Left cardiac atrium (tissue), 4 donors: ENCODE data around the gene PTPRN2. TPM values are rescaled to one million over a fixed set of nuclear protein-coding genes. Genes with fewer than 3 reads are reported as not detected.
"Not testable (repeated sequence)": the region's sequence is repeated elsewhere in the genome, so short reads cannot be mapped to it uniquely, and the experiment has no call there.

ENCODE experiments used
- ATAC-seq, 2 donors: fragments of 200-7000 bp; cut with Tn5 transposase; one replicate each; pipeline ENCODE4 v1.9.1; 2020; ENCODE audit warnings: mild to moderate bottlenecking in 2 of 2, moderate library complexity in 2 of 2
- DNase-seq: peaks from one replicate; pipeline ENCODE4 v3.0.0-alpha.2; 2020
- intact Hi-C, 2 donors: fragments of 100-400 bp; cut with DNase I; formaldehyde crosslinking; loops; one replicate each; pipeline versions ENCODE4 v1.14.1 to v1.15.1; 2022 to 2023
- total RNA-seq, 2 donors: library from RNA; stranded (reverse); fragmentation: NEBNext Ultra II Directional; extraction: Animal tissue kit (Norgen Biotek cat#: 25700); gene quantifications; one replicate each; pipeline ENCODE4 v1.2.1, GENCODE V29; 2021
- donor health status: DM: no; HTN: yes; CAD: no.
- donor health status: DM: no; HTN: yes; CAD: no; lungs with severe emphysema.
- donor health status: DM: yes; HTN: yes; CAD: no.
- donor health status: Dilated cardiomyopathy.

PTPRN2 gene
- total RNA-seq, 2 donors from 2014 or later, result 1.9 to 2.3 TPM

DNA sequence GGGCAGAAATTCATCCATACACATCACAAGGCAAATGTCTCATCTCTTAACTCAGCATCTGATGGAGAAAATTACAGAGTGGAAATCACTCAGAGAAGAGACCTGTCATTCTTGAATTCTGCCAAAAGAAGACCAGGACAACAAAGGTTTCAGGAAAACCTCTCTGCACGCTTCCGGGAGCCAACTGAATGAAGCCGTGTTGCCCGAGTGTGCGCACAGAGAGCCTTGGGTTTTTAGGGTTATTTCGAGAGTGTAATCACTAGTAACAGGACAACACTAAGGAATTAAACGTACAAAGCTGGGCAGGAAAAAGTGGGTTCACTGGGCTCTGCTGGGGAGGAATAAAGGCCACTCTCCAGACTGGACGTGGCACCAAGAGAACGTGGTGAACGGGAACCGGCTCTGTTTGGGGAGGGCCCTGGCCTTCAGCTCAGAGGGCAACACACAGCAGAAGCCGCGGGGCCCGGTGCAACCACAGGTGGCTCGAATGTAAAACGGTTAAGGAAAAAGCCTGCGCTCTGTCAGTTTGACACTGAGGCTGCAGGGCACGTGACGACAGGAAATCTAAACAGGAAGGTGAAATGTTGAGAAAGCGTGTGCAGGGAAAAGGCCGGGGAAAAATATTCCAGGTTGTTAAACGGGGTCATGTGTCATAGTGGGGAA is 919.3 kb downstream of the PTPRN2 start:
- no peak for ATAC-seq
- intact Hi-C loops, result no loop called here
- DNase-seq, result no peak

DNA sequence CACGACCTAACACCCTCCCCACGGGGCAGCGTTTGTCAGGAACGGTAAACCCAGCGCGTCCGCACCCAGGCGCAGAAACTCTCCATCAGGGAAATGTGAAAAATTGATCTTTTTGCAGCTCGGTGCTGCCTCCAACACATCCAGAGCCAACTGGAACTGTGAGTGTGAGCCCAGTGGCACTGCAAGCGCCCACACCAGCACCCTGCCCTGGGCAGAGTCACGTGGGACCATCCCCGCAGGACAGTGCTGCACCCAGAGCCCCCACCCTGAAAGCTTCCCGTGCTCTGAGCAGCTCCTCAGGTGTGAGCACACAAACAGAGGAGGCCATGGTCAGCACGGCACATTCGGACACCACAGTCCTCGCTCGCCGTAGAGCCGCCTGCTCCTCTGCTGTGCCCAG is 919.9 kb downstream of the PTPRN2 start:
- ATAC-seq, result no peak
- intact Hi-C loops, result no loop called here

DNA sequence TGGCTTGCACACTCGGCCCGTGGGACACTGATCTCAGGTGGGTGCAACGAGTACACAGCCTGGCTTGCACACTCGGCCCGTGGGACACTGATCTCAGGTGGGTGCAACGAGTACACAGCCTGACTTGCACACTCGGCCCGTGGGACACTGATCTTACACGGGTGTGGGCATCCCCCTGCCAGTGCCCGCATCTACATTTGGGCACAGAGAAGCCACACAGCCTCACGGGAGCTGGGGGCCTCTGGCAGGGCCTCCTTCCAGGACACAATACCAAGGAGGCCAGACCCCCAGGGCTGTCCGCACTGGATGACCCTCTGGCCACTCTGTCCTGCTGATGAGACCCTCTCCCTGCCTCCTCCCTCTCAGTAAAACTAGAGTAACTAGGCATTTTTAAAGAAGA is 920.4 kb downstream of the PTPRN2 start:
- DNase-seq (no peak), ATAC-seq (no peak)
- intact Hi-C loops, result no loop called here

More for the DNA sequence above, 919.9 kb downstream of the PTPRN2 start:
- DNase-seq, result no peak

GRCh38 chr7:157666530-157667040 is 921.0 kb downstream of the PTPRN2 start:
- ATAC-seq (no peak), DNase-seq (no peak)
- intact Hi-C loops, result no loop called here

DNA sequence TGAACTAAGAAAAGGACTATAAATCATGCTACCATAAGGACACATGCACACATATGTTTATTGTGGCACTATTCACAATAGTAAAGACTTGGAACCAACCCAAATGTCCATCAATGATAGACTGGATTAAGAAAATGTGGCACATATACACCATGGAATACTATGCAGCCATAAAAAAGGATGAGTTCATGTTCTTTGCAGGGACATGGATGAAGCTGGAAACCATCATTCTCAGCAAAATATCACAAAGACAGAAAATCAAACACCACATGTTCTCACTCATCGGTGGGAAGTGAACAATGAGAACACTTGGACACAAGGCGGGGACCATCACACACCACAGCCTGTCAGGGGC is 922.0 kb downstream of the PTPRN2 start:
- DNase-seq, intact Hi-C loops, ATAC-seq: not testable (repeated sequence)

DNA sequence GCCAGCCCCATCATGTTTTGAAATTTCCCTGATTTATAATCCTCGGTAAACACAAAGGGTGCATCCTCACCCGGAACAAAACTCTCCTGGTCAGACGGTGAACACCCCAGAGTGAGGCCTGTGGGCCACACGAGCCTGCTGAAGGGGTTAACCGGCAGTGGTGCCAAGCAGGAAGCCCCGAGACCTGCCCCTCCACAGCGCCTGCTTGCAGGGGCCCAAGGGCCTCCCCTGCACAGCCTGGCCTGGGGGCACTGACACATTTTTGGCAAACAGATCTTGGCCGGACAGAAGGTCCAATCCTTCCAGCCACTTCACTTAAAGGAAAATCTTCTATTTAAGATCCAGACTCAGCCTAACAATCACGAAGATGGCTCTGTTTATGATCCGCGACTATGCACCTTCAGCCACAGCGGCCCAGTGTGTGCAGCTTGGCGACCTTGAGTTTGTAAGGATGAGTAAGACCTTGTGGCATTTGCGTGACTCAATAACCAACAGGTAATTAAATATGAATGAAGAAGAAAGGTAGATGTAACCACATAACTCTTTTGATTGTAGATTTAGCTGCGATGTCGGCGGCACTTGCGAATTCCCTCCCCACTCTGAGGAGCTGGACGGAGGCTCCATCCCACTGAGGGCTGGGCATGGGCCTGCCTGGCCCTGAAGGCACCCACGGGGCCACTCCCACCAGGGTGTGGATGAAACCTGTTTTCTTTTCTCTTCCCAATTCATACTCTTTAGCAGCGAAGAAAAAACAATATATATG is 922.6 kb downstream of the PTPRN2 start:
- intact Hi-C loops, result no loop called here
- no peak for DNase-seq
- ATAC-seq, result no peak

- ATAC-seq (no peak), DNase-seq (no peak)
- intact Hi-C loops, result no loop called here
These were observed 923.6 kb downstream of the PTPRN2 start for GRCh38 chr7:157664034-157664433.

DNA sequence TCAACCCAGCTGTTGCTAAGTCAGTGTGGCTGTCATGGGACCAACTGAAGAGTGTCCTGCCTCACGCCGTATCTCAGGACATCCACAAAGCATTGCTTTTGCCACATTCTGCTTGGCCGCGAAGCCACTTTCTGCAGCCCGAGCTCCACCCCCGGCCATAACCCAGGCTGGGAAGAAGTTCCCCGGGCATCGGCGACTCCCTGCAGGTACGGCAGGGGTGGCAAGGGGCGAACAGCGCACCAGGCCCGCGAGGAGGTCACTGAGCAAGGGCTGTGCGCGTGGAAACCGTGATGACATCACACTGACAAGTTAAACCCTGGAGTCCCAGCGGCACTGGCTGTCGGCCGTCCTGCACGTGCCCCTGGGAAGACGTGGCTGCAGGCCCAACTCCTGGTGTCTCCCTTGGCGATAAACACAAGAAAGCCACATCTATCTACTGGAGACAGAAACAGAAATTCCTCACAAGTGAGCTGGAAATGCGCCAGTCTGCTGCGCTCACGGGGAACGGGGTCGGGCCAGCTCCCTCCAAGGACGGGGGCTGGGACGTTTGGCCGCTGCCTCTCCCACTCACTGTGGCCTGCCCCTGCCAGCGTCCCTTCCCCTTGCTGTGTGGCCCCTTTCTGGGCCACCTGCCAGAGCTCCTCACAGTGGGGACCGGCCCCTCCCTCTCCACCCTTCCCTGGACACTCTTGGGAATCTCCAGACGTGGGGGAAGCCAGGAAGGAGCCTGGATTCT is 924.5 kb downstream of the PTPRN2 start:
- ATAC-seq (peak in 1 of 2 donors; percentile 41), DNase-seq (no peak)
- intact Hi-C loops, result no loop called here

- ATAC-seq (no peak), DNase-seq (no peak)
- intact Hi-C loops, result no loop called here
These were observed 925.4 kb downstream of the PTPRN2 start for GRCh38 chr7:157662110-157662791.

GRCh38 chr7:157661611-157661975 is 926.0 kb downstream of the PTPRN2 start:
- intact Hi-C loops, result no loop called here
- DNase-seq, result no peak
- ATAC-seq, result no peak

- no peak for ATAC-seq
- DNase-seq, result no peak
These were observed 926.5 kb downstream of the PTPRN2 start for GRCh38 chr7:157660971-157661610.

GRCh38 chr7:157658851-157659412 is 928.7 kb downstream of the PTPRN2 start:
- DNase-seq (no peak), ATAC-seq (no peak)
- intact Hi-C loops, result no loop called here

More at GRCh38 chr7:157660971-157661610, 926.5 kb downstream of the PTPRN2 start:
- intact Hi-C loops, result no loop called here

- DNase-seq, result no peak
- intact Hi-C loops, result no loop called here
- no peak for ATAC-seq
These were observed 929.6 kb downstream of the PTPRN2 start for GRCh38 chr7:157657741-157658740.

- ATAC-seq, result no peak
- DNase-seq, result no peak
- intact Hi-C loops, result no loop called here
These were observed 931.3 kb downstream of the PTPRN2 start for GRCh38 chr7:157656195-157656769.

GRCh38 chr7:157654350-157654749 is 933.3 kb downstream of the PTPRN2 start:
- DNase-seq (no peak), ATAC-seq (no peak)
- intact Hi-C loops, result no loop called here

DNA sequence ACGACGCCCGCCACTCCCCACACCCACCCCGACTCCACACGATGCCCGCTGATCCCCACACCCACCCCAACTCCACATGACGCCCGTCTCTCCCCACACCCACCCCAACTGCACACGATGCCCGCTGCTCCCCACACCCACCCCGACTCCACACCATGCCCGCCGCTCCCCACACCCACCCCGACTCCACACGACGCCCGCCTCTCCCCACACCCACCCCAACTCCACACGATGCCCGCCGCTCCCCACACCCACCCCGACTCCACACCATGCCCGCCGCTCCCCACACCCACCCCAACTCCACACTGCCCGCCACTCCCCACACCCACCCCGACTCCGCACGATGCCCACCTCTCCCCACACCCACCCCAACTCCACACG is 933.8 kb downstream of the PTPRN2 start:
- intact Hi-C loops, result no loop called here
- ATAC-seq (no peak), DNase-seq (no peak)
